Activated naive CD8-positive, alpha-beta T cell treated with anti-CD3 and anti-CD28 coated beads, Interleukin-2, amount 50 U/mL, for 16 hours (primary cell): ENCODE results near the gene KCNH8.

ENCODE experiments used
- DNase-seq: peaks from one replicate; pipeline ENCODE4 v3.0.0-alpha.2; 2020; ENCODE audit warnings: low read depth, low spot score

Gene KCNH8

GRCh38 chr3:19485267-19485666 is 337.0 kb downstream of the KCNH8 start:
- DNase-seq = no peak

GRCh38 chr3:19487386-19487785 is 339.1 kb downstream of the KCNH8 start:
- no peak for DNase-seq

GRCh38 chr3:19488939-19489338 is 340.6 kb downstream of the KCNH8 start:
- no peak for DNase-seq

GRCh38 chr3:19489936-19490335 is 341.6 kb downstream of the KCNH8 start:
- DNase-seq = no peak

GRCh38 chr3:19506171-19506570 is 357.9 kb downstream of the KCNH8 start:
- DNase-seq = no peak

- DNase-seq = no peak
Observed at GRCh38 chr3:19522305-19522704, 374.0 kb downstream of the KCNH8 start.

GRCh38 chr3:19526071-19526470 is 377.8 kb downstream of the KCNH8 start:
- no peak for DNase-seq

GRCh38 chr3:19527746-19528145 is 379.4 kb downstream of the KCNH8 start:
- DNase-seq = no peak

- DNase-seq = no peak
Observed at GRCh38 chr3:19531426-19531825, 383.1 kb downstream of the KCNH8 start.

- DNase-seq = no peak
Observed at GRCh38 chr3:19539518-19540392, 391.4 kb downstream of the KCNH8 start.

- no peak for DNase-seq
Observed at GRCh38 chr3:19540464-19540863, 392.2 kb downstream of the KCNH8 start.

- DNase-seq = no peak
Observed at GRCh38 chr3:19541284-19541683, 393.0 kb downstream of the KCNH8 start.

GRCh38 chr3:19543212-19543841 is 395.0 kb downstream of the KCNH8 start:
- DNase-seq = no peak

GRCh38 chr3:19547665-19548464 is 399.6 kb downstream of the KCNH8 start:
- DNase-seq = no peak

- DNase-seq = no peak
Observed at GRCh38 chr3:19559724-19560442, 411.6 kb downstream of the KCNH8 start.

GRCh38 chr3:19573644-19574043 is 425.3 kb downstream of the KCNH8 start:
- DNase-seq = no peak

- DNase-seq = no peak
Observed at GRCh38 chr3:19574268-19574667, 426.0 kb downstream of the KCNH8 start.

GRCh38 chr3:19576343-19576742 is 428.0 kb downstream of the KCNH8 start:
- DNase-seq = no peak
